ENCODE measurements around the gene ATP5PO. TPM values are rescaled to one million over a fixed set of nuclear protein-coding genes. Genes with fewer than 3 reads are reported as not detected.
A peak's percentile ranks its signal among the peaks of the same experiment; 100 is the strongest.
"Not testable (repeated sequence)": the region's sequence is repeated elsewhere in the genome, so short reads cannot be mapped to it uniquely, and the experiment has no call there.

Gene ATP5PO
- total and polyA plus RNA-seq, 2 of the 13 experiments (the other 11 are each of a cell fraction or from before 2014, with no cell fraction given), result 256 to 297 TPM

- H3K4me3 ChIP-seq (replicated peaks in 1 of 3; ENCODE audit: insufficient read depth in 1 of 3, low read depth in 2 of 3, low read length in 3 of 3); H3K9me3 ChIP-seq (ENCODE audit: low read length); H3K27ac ChIP-seq (ENCODE audit: extremely low read length, insufficient read depth, low read length); BruUV-seq (replicated peaks); DNase-seq (ENCODE audit: low spot score); CTCF ChIA-PET (ENCODE audit: low intra/inter-chr PET ratio, low total read pairs); POLR2A ChIA-PET; in situ Hi-C loops (cut with HindIII; ENCODE audit: extremely low pct_ligation_motif_present, low pct_unique_long_range_greater_than_20kb); intact Hi-C loops (cut with micrococcal nuclease; ENCODE audit: unreplicated experiment); H3K27me3 ChIP-seq (ENCODE audit: control insufficient read depth in 1 of 2, insufficient read depth in 2 of 2, low read length in 2 of 2); H3K4me2 ChIP-seq (ENCODE audit: low read depth, low read length); FAIRE-seq; H3K79me2 ChIP-seq (ENCODE audit: insufficient read depth, low read length); ATAC-seq; H3K9ac ChIP-seq (ENCODE audit: insufficient read depth, low read depth, low read length); H2AFZ ChIP-seq (ENCODE audit: low read length); H4K20me1 ChIP-seq (ENCODE audit: insufficient read depth, low read length); H3K4me1 ChIP-seq (ENCODE audit: insufficient read depth, low read length); H3K36me3 ChIP-seq (replicated peaks in 1 of 2; ENCODE audit: control insufficient read depth in 1 of 2, insufficient read depth in 2 of 2, low read length in 2 of 2): not testable (repeated sequence)
- WGBS (ENCODE audit: low lambda C conversion rate), result 35% methylated on average over 2 of the region's 2 CpGs
Measured at GRCh38 chr21:33926248-33926647, 10.6 kb upstream of the ATP5PO start.

- POLR2A ChIA-PET, result interaction anchor here (1.1 to 1.6 kb wide), 2 partner anchors 148 to 423 kb away, joined by 4 to 6 read pairs; partner anchors contain the start of genes MRPS6 and SLC5A3
- H4K20me1 ChIP-seq (ENCODE audit: insufficient read depth, low read length), result no peaks in the 10 kb centered on the region
- no peaks in the 10 kb centered on the region for H3K79me2 ChIP-seq (ENCODE audit: insufficient read depth, low read length)
- no peaks in the 10 kb centered on the region for H3K27me3 ChIP-seq (ENCODE audit: control insufficient read depth in 1 of 2, insufficient read depth in 2 of 2, low read length in 2 of 2)
- intact Hi-C loops (cut with micrococcal nuclease; ENCODE audit: unreplicated experiment), result loop anchor here (2.0 to 5.0 kb wide), 4 partner anchors 148 to 424 kb away; partner anchors contain the start of genes MRPS6 and SLC5A3
- H2AFZ ChIP-seq (ENCODE audit: low read length), result no peak overlapping the region
- no peak overlapping the region for H3K4me3 ChIP-seq (replicated peaks in 1 of 3; ENCODE audit: insufficient read depth in 1 of 3, low read depth in 2 of 3, low read length in 3 of 3)
- no TSS peak for BruUV-seq (replicated peaks)
- no peak overlapping the region for H3K9ac ChIP-seq (ENCODE audit: insufficient read depth, low read depth, low read length)
- in situ Hi-C loops (cut with HindIII; ENCODE audit: extremely low pct_ligation_motif_present, low pct_unique_long_range_greater_than_20kb), result loop anchor here (5.0 kb wide), 3 partner anchors 148 to 318 kb away; partner anchors contain the start of genes MRPS6 and SLC5A3
- H3K36me3 ChIP-seq (replicated peaks in 1 of 2; ENCODE audit: control insufficient read depth in 1 of 2, insufficient read depth in 2 of 2, low read length in 2 of 2), result no peaks in the 10 kb centered on the region
- WGBS (ENCODE audit: low lambda C conversion rate), result 46% methylated on average over 3 of the region's 3 CpGs
- no peak for DNase-seq (ENCODE audit: low spot score)
- peak; percentile 76 for ATAC-seq
- TF ChIP-seq TEAD2 (CRISPR knock-in tag; IDR thresholded peaks at IDR 0.05), result no peak
- peak overlapping the region; percentile 85 for H3K4me2 ChIP-seq (ENCODE audit: low read depth, low read length)
- peaks cover 17% of the 10 kb centered on the region for H3K4me1 ChIP-seq (ENCODE audit: insufficient read depth, low read length)
- FAIRE-seq, result no peak
- CTCF ChIA-PET (ENCODE audit: low intra/inter-chr PET ratio, low total read pairs), result interaction anchor here (1.9 to 3.0 kb wide), 4 partner anchors 277 to 428 kb away, joined by 8 to 35 read pairs (median 22); no protein-coding TSS in a partner anchor
- H3K27ac ChIP-seq (ENCODE audit: extremely low read length, insufficient read depth, low read length), result no peak overlapping the region
- H3K9me3 ChIP-seq (ENCODE audit: low read length), result no peaks in the 10 kb centered on the region
Measured at GRCh38 chr21:33924766-33925100, 9.1 kb upstream of the ATP5PO start.
